Liver (tissue), 9 donors: ENCODE results near the gene CLPSL1. TPM values are rescaled to one million over a fixed set of nuclear protein-coding genes. Genes with fewer than 3 reads are reported as not detected.

ENCODE experiments used
- DNase-seq: peaks from one replicate; pipeline ENCODE4 v3.0.0-alpha.2; 2017; ENCODE audit warnings: low spot score
- H3K27ac ChIP-seq, 2 donors: one replicate each; pipeline ENCODE4 v1.7.0; 2013; ENCODE audit warnings: inconsistent platforms in 2 of 2, low read length in 2 of 2, control low read depth in 1 of 2, low read depth in 1 of 2, mild to moderate bottlenecking in 1 of 2
- H3K27me3 ChIP-seq, 4 donors: one replicate each; pipeline versions ENCODE4 v1.6.1 to v1.7.0; 2013; ENCODE audit warnings: low read length in 3 of 4, inconsistent platforms in 1 of 4, mild to moderate bottlenecking in 1 of 4, moderate library complexity in 1 of 4; ENCODE audit not compliant: control insufficient read depth in 4 of 4, insufficient read depth in 4 of 4
- H3K36me3 ChIP-seq, 4 donors: one replicate each; pipeline versions ENCODE4 v1.6.1 to v1.7.0; 2013; ENCODE audit warnings: low read length in 3 of 4, mild to moderate bottlenecking in 3 of 4, low read depth in 1 of 4, moderate library complexity in 1 of 4; ENCODE audit not compliant: control insufficient read depth in 4 of 4, insufficient read depth in 3 of 4
- H3K4me1 ChIP-seq, 4 donors: one replicate each; pipeline versions ENCODE4 v1.6.1 to v1.7.0; 2013; ENCODE audit warnings: low read length in 3 of 4, mild to moderate bottlenecking in 3 of 4, moderate library complexity in 1 of 4; ENCODE audit not compliant: control insufficient read depth in 4 of 4, insufficient read depth in 4 of 4
- H3K4me3 ChIP-seq, 3 donors: one replicate each; pipeline versions ENCODE4 v1.6.1 to v1.7.0; 2013; ENCODE audit warnings: low read length in 3 of 3, control low read depth in 1 of 3, low read depth in 1 of 3, mild to moderate bottlenecking in 1 of 3
- H3K9ac ChIP-seq, 2 donors: one replicate each; pipeline ENCODE4 v1.7.0; 2013; ENCODE audit warnings: low read length in 2 of 2, mild to moderate bottlenecking in 2 of 2, moderate library complexity in 2 of 2, control low read depth in 1 of 2, low read depth in 1 of 2
- H3K9me3 ChIP-seq, 4 donors: one replicate each; pipeline versions ENCODE4 v1.6.1 to v1.7.0; 2013; ENCODE audit warnings: low read length in 3 of 4; ENCODE audit not compliant: control insufficient read depth in 4 of 4
- EGR1 ChIP-seq, 2 donors: IDR thresholded peaks; 2 replicates each; pipeline ENCODE4 v1.6.1; 2016 to 2018; ENCODE audit warnings: antibody characterized with exemption in 2 of 2, low read depth in 2 of 2
- FOXA1 ChIP-seq: IDR thresholded peaks from 2 replicates; pipeline ENCODE4 v1.6.1; 2016; ENCODE audit warnings: antibody characterized with exemption
- FOXA2 ChIP-seq: IDR thresholded peaks from 2 replicates; pipeline ENCODE4 v1.6.1; 2016; ENCODE audit warnings: antibody characterized with exemption
- GABPA ChIP-seq, 2 donors: IDR thresholded peaks in 1 of 2; conservative IDR thresholded peaks in 1 of 2; 2 replicates each; pipeline ENCODE4 v1.6.1; 2016; ENCODE audit warnings: antibody characterized with exemption in 2 of 2, mild to moderate bottlenecking in 1 of 2, moderate library complexity in 1 of 2
- HNF4A ChIP-seq, 2 donors: conservative IDR thresholded peaks; 2 replicates each; pipeline ENCODE4 v1.6.1; 2016; ENCODE audit warnings: antibody characterized with exemption in 2 of 2, mild to moderate bottlenecking in 2 of 2
- HNF4G ChIP-seq: IDR thresholded peaks from 2 replicates; pipeline ENCODE4 v1.6.1; 2016; ENCODE audit warnings: antibody characterized with exemption
- JUND ChIP-seq, 2 donors: IDR thresholded peaks; 2 replicates each; pipeline ENCODE4 v1.6.1; 2016; ENCODE audit warnings: antibody characterized with exemption in 2 of 2
- NR2F2 ChIP-seq: IDR thresholded peaks from 2 replicates; pipeline ENCODE4 v1.6.1; 2016; ENCODE audit warnings: antibody characterized with exemption
- RAD21 ChIP-seq, 2 donors: IDR thresholded peaks; 2 replicates each; pipeline ENCODE4 v1.6.1; 2016; ENCODE audit warnings: antibody characterized with exemption in 2 of 2, mild to moderate bottlenecking in 2 of 2
- RXRA ChIP-seq, 2 donors: IDR thresholded peaks; 2 replicates each; pipeline ENCODE4 v1.6.1; 2017 to 2018; ENCODE audit warnings: antibody characterized with exemption in 2 of 2, mild to moderate bottlenecking in 1 of 2
- SP1 ChIP-seq: IDR thresholded peaks from 2 replicates; pipeline ENCODE4 v1.6.1; 2018; ENCODE audit warnings: antibody characterized with exemption, mild to moderate bottlenecking
- TAF1 ChIP-seq: conservative IDR thresholded peaks from 2 replicates; pipeline ENCODE4 v1.6.1; 2016; ENCODE audit warnings: antibody characterized with exemption, mild to moderate bottlenecking
- YY1 ChIP-seq: IDR thresholded peaks from 2 replicates; pipeline ENCODE4 v1.6.1; 2016; ENCODE audit warnings: antibody characterized with exemption, mild to moderate bottlenecking
- WGBS: extraction: QIAGEN DNeasy Blood & Tissue Kit; methylation state at CpG from one replicate; pipeline ENCODE4 v1.1.7; 2013; 5-methylcytosine and 5-hydroxymethylcytosine counted together
- polyA plus RNA-seq, 2 donors: library from polyadenylated mRNA; stranded (reverse) in 1 of 2; unstranded in 1 of 2; fragments of 200-250 nt in 1 of 2; fragments of >200 nt in 1 of 2; fragmentation: Nextera tagmentation in 1 of 2; extraction: Ambion mirVana in 1 of 2; gene quantifications; one replicate each; pipeline versions ENCODE4 v1.2.1 to v1.2.3, GENCODE V29; 2013 to 2015
- total RNA-seq, 2 donors: library from RNA; depleted of rRNA; stranded (reverse); fragments of >200 nt; gene quantifications; one replicate each; pipeline ENCODE4 v1.2.3, GENCODE V29; 2014
- TF ChIP-seq, protein P1 (sequence below): fragments of 150-350 bp; IDR thresholded peaks from 2 replicates; pipeline ENCODE4 v1.5.1; 2017; ENCODE audit warnings: improper control_type of control experiment, low read depth, low read length; ENCODE audit not compliant: missing input control
- TF ChIP-seq, protein P2 (sequence below): IDR thresholded peaks from 2 replicates; pipeline ENCODE4 v1.6.1; 2016; ENCODE audit warnings: antibody characterized with exemption
- TF ChIP-seq, protein P3 (sequence below): IDR thresholded peaks from 2 replicates; pipeline ENCODE4 v1.6.1; 2016; ENCODE audit warnings: antibody characterized with exemption
- TF ChIP-seq, protein P4 (sequence below): IDR thresholded peaks from 2 replicates; pipeline ENCODE4 v1.6.1; 2016; ENCODE audit warnings: antibody characterized with exemption, mild to moderate bottlenecking
- TF ChIP-seq, protein P5 (sequence below): IDR thresholded peaks from 2 replicates; pipeline ENCODE4 v1.6.1; 2016; ENCODE audit warnings: antibody characterized with exemption
- donor health status: healthy.
- donor health status: healthy.
- donor health status: healthy.
- donor health status: healthy.
- donor health status: healthy.

Gene CLPSL1
- total and polyA plus RNA-seq, 4 donors = not detected

DNA sequence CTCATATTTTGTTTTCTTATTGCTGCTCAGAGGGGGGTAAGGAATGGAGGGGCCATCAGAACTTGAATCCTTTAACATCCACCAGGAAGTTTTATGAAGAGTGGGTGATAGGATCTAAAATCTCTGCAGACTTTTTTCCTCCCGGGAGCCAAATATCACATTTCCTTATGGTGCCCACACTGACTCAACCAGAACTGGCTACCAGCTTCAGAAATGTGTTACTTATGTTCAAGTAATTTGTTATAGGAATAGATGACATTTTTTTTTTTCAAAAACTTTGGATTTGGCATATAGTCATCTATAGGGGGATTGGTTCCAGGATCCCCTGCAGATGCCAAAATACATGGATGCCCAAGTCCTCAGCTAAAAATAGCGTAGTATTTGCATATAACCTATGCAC is 42.8 kb downstream of the CLPSL1 start:
- H3K4me3 ChIP-seq = no peak overlapping the region
- H3K27me3 ChIP-seq = no peaks in the 10 kb centered on the region
- no peak for TF ChIP-seq YY1
- no peak for TF ChIP-seq HNF4G
- TF ChIP-seq, protein P1, sequence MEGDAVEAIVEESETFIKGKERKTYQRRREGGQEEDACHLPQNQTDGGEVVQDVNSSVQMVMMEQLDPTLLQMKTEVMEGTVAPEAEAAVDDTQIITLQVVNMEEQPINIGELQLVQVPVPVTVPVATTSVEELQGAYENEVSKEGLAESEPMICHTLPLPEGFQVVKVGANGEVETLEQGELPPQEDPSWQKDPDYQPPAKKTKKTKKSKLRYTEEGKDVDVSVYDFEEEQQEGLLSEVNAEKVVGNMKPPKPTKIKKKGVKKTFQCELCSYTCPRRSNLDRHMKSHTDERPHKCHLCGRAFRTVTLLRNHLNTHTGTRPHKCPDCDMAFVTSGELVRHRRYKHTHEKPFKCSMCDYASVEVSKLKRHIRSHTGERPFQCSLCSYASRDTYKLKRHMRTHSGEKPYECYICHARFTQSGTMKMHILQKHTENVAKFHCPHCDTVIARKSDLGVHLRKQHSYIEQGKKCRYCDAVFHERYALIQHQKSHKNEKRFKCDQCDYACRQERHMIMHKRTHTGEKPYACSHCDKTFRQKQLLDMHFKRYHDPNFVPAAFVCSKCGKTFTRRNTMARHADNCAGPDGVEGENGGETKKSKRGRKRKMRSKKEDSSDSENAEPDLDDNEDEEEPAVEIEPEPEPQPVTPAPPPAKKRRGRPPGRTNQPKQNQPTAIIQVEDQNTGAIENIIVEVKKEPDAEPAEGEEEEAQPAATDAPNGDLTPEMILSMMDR = no peak
- TF ChIP-seq, protein P2, sequence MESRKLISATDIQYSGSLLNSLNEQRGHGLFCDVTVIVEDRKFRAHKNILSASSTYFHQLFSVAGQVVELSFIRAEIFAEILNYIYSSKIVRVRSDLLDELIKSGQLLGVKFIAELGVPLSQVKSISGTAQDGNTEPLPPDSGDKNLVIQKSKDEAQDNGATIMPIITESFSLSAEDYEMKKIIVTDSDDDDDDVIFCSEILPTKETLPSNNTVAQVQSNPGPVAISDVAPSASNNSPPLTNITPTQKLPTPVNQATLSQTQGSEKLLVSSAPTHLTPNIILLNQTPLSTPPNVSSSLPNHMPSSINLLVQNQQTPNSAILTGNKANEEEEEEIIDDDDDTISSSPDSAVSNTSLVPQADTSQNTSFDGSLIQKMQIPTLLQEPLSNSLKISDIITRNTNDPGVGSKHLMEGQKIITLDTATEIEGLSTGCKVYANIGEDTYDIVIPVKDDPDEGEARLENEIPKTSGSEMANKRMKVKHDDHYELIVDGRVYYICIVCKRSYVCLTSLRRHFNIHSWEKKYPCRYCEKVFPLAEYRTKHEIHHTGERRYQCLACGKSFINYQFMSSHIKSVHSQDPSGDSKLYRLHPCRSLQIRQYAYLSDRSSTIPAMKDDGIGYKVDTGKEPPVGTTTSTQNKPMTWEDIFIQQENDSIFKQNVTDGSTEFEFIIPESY = no peak
- TF ChIP-seq, protein P3, sequence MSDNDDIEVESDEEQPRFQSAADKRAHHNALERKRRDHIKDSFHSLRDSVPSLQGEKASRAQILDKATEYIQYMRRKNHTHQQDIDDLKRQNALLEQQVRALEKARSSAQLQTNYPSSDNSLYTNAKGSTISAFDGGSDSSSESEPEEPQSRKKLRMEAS = no peak
- no peak for TF ChIP-seq SP1
- no peak for TF ChIP-seq HNF4A (conservative IDR thresholded peaks at IDR 0.05)
- no peak for TF ChIP-seq JUND (IDR thresholded peaks at IDR 0.05)
- TF ChIP-seq, protein P4, sequence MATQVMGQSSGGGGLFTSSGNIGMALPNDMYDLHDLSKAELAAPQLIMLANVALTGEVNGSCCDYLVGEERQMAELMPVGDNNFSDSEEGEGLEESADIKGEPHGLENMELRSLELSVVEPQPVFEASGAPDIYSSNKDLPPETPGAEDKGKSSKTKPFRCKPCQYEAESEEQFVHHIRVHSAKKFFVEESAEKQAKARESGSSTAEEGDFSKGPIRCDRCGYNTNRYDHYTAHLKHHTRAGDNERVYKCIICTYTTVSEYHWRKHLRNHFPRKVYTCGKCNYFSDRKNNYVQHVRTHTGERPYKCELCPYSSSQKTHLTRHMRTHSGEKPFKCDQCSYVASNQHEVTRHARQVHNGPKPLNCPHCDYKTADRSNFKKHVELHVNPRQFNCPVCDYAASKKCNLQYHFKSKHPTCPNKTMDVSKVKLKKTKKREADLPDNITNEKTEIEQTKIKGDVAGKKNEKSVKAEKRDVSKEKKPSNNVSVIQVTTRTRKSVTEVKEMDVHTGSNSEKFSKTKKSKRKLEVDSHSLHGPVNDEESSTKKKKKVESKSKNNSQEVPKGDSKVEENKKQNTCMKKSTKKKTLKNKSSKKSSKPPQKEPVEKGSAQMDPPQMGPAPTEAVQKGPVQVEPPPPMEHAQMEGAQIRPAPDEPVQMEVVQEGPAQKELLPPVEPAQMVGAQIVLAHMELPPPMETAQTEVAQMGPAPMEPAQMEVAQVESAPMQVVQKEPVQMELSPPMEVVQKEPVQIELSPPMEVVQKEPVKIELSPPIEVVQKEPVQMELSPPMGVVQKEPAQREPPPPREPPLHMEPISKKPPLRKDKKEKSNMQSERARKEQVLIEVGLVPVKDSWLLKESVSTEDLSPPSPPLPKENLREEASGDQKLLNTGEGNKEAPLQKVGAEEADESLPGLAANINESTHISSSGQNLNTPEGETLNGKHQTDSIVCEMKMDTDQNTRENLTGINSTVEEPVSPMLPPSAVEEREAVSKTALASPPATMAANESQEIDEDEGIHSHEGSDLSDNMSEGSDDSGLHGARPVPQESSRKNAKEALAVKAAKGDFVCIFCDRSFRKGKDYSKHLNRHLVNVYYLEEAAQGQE = no peak
- TF ChIP-seq EGR1 (IDR thresholded peaks at IDR 0.05; ENCODE audit: low read depth in 2 of 2) = no peak
- TF ChIP-seq RAD21 (IDR thresholded peaks at IDR 0.05) = no peak
- TF ChIP-seq, protein P5, sequence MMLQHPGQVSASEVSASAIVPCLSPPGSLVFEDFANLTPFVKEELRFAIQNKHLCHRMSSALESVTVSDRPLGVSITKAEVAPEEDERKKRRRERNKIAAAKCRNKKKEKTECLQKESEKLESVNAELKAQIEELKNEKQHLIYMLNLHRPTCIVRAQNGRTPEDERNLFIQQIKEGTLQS = no peak
- no peak for TF ChIP-seq NR2F2
- no peak for TF ChIP-seq FOXA2
- no peak for TF ChIP-seq RXRA (IDR thresholded peaks at IDR 0.05)
- no peak for TF ChIP-seq GABPA (IDR thresholded peaks at IDR 0.05 in 1 of 2, conservative IDR thresholded peaks at IDR 0.05 in 1 of 2)
- no peak for TF ChIP-seq FOXA1
- no peak for TF ChIP-seq TAF1
- no peak for DNase-seq
- WGBS = 98% methylated on average over 2 of the region's 2 CpGs
- H3K9me3 ChIP-seq = no peaks in the 10 kb centered on the region
- no peak overlapping the region for H3K27ac ChIP-seq
- H3K9ac ChIP-seq = no peak overlapping the region
- no peaks in the 10 kb centered on the region for H3K36me3 ChIP-seq
- no peaks in the 10 kb centered on the region for H3K4me1 ChIP-seq
